Measurements from ENCODE around the gene TIMM10.

- TF ChIP-seq CTCF (IDR thresholded peaks at IDR 0.05) (no peak), POLR2A (IDR thresholded peaks at IDR 0.05) (no peak)
Observed at GRCh38 chr11:57521116-57521515, 9.4 kb downstream of the TIMM10 start.
